Pancreas (tissue), 10 donors: Measurements from ENCODE around the gene TBC1D17. TPM values are rescaled to one million over a fixed set of nuclear protein-coding genes. Genes with fewer than 3 reads are reported as not detected.
A peak's percentile ranks its signal among the peaks of the same experiment; 100 is the strongest.

ENCODE experiments used
- ATAC-seq, 4 donors: fragments of 200-7000 bp; cut with Tn5 transposase; one replicate each; pipeline versions ENCODE4 v1.8.0 to v1.9.1; 2020; ENCODE audit warnings: mild to moderate bottlenecking in 4 of 4, moderate library complexity in 4 of 4
- DNase-seq, 6 donors: peaks; one replicate each; pipeline ENCODE4 v3.0.0-alpha.2; 2020
- FAIRE-seq: peaks from 2 replicates; lab custom pipeline; 2012; peaks lifted over from hg19 to GRCh38; lab: Jason Lieb, UNC
- H3K27ac ChIP-seq, 4 donors: fragments of 200-600 bp; sonication (generic); 1 replicate in 3 of 4; 2 replicates in 1 of 4; pipeline versions ENCODE4 v1.5.0 to v1.8.0; 2020
- H3K27me3 ChIP-seq, 4 donors: fragments of 200-600 bp; one replicate each; pipeline ENCODE4 v1.8.0; 2021
- H3K36me3 ChIP-seq, 3 donors: fragments of 200-600 bp; sonication (generic) in 1 of 3; one replicate each; pipeline versions ENCODE4 v1.5.0 to v1.8.0; 2020 to 2021
- H3K4me1 ChIP-seq, 3 donors: fragments of 200-600 bp; one replicate each; pipeline ENCODE4 v1.8.0; 2021
- H3K4me3 ChIP-seq, 4 donors: fragments of 200-600 bp; sonication (generic) in 2 of 4; one replicate each; pipeline versions ENCODE4 v1.5.0 to v1.8.0; 2020 to 2021
- H3K9me3 ChIP-seq, 4 donors: fragments of 200-600 bp; one replicate each; pipeline ENCODE4 v1.8.0; 2021
- CTCF ChIP-seq, 4 donors: fragments of 200-600 bp; sonication (generic) in 3 of 4; IDR thresholded peaks; one replicate each; pipeline versions ENCODE4 v1.5.0 to v1.8.0; 2021; ENCODE audit warnings: antibody characterized with exemption in 4 of 4
- WGBS, 2 donors: extraction: QIAGEN DNeasy Blood & Tissue Kit; methylation state at CpG; one replicate each; pipeline ENCODE4 v1.1.7; 2013; 5-methylcytosine and 5-hydroxymethylcytosine counted together
- intact Hi-C, 3 donors: fragments of 100-400 bp; cut with DNase I; formaldehyde crosslinking; loops; one replicate each; pipeline versions ENCODE4 v1.11.1 to v1.14.2; 2022
- polyA plus RNA-seq, 2 donors: library from polyadenylated mRNA; stranded (reverse); fragments of 200-250 nt; gene quantifications; one replicate each; pipeline ENCODE4 v1.2.3, GENCODE V29; 2013
- total RNA-seq, 6 donors: library from RNA; stranded (reverse); fragmentation: NEBNext Ultra II Directional in 4 of 6; extraction: Animal tissue kit (Norgen Biotek cat#: 25700) in 4 of 6; gene quantifications; one replicate each; pipeline versions ENCODE4 v1.2.1 to v1.2.4, GENCODE V29; 2021 to 2023
- donor health status: healthy with polysubstance abuse.
- donor health status: DM: no; HTN: no; CAD: no; lungs with moderate emphysema.
- donor health status: DM: no; HTN: no; CAD: no.
- donor health status: control.
- donor health status: control.
- donor health status: Bipolar disorder and iron deficiency.
- donor health status: DM: yes; HTN: yes; CAD: no.
- donor health status: DM: no; HTN: no; CAD: no.
- donor health status: DM: no; HTN: no; CAD: no.
- donor health status: DM: yes; HTN: yes; CAD: no.

The TBC1D17 gene
- total and polyA plus RNA-seq, 8 donors = 21.0 to 99.3 (median 31.3) TPM

- Histone ChIP-seq H3K9me3 (no peaks in the 10 kb centered on the region), H3K36me3 (peaks cover 0 to 2% (median 0%) of the 10 kb centered on the region in 3 donors), H3K27me3 (no peaks in the 10 kb centered on the region), H3K27ac (peak overlapping the region; percentile 100), H3K4me1 (peaks cover 0 to 9% (median 0%) of the 10 kb centered on the region in 3 donors), H3K4me3 (peak overlapping the region; percentile 77 to 93 (median 88))
- no peak for FAIRE-seq
- intact Hi-C loops = no loop called here
- no peak for ATAC-seq
- WGBS, 2 donors = 40 to 51% methylated on average over 12 of the region's 12 CpGs
- DNase-seq = peak in 2 of 6 donors; percentile 30 to 57
- no peak for TF ChIP-seq CTCF (IDR thresholded peaks at IDR 0.05)
Observed at GRCh38 chr19:49850221-49850486, 27.3 kb upstream of the TBC1D17 start.

GRCh38 chr19:49850487-49851342 is 26.8 kb upstream of the TBC1D17 start, which contains the start of gene PTOV1:
PTOV1 (plus strand) TSS chr19:49851159.
- H3K27ac ChIP-seq = peak within 1 kb of the TSS; percentile 100
- H3K36me3 ChIP-seq = peaks cover 0 to 7% (median 0%) of the 10 kb centered on the region in 3 donors
- intact Hi-C loops = no loop called here
- DNase-seq = peak; percentile 88 to 97 (median 94)
- H3K9me3 ChIP-seq = no peaks in the 10 kb centered on the region
- FAIRE-seq = no peak
- WGBS, 2 donors = 1% methylated on average over 70 to 98 of the region's 98 CpGs
- no peak for TF ChIP-seq CTCF (IDR thresholded peaks at IDR 0.05)
- H3K4me3 ChIP-seq = peak within 1 kb of the TSS; percentile 77 to 93 (median 88)
- H3K4me1 ChIP-seq = peaks cover 0 to 9% (median 0%) of the 10 kb centered on the region in 3 donors
- ATAC-seq = peak; percentile 91 to 94 (median 92)
- H3K27me3 ChIP-seq = no peaks in the 10 kb centered on the region

- FAIRE-seq = no peak
- H3K4me3 ChIP-seq = peak overlapping the region; percentile 77 to 93 (median 88)
- peaks cover 0 to 9% (median 0%) of the 10 kb centered on the region in 3 donors for H3K4me1 ChIP-seq
- 1% methylated on average over 62 to 78 of the region's 78 CpGs for WGBS, 2 donors
- ATAC-seq = peak in 3 of 4 donors; percentile 2 to 19 (median 18)
- peak; percentile 50 to 85 (median 64) for DNase-seq
- no peaks in the 10 kb centered on the region for H3K27me3 ChIP-seq
- no peak for TF ChIP-seq CTCF (IDR thresholded peaks at IDR 0.05)
- peaks cover 0 to 7% (median 0%) of the 10 kb centered on the region in 3 donors for H3K36me3 ChIP-seq
- intact Hi-C loops = no loop called here
- H3K9me3 ChIP-seq = no peaks in the 10 kb centered on the region
- H3K27ac ChIP-seq = peak overlapping the region in 3 of 4 donors; percentile 100
Observed at GRCh38 chr19:49851456-49852259, 25.8 kb upstream of the TBC1D17 start.

GRCh38 chr19:49852631-49853126 is 24.8 kb upstream of the TBC1D17 start:
- no peaks in the 10 kb centered on the region for H3K27me3 ChIP-seq
- 38 to 51% methylated on average over 14 of the region's 14 CpGs for WGBS, 2 donors
- no peak for ATAC-seq
- FAIRE-seq = no peak
- no peak overlapping the region for H3K27ac ChIP-seq
- no peak for TF ChIP-seq CTCF (IDR thresholded peaks at IDR 0.05)
- H3K9me3 ChIP-seq = no peaks in the 10 kb centered on the region
- H3K4me1 ChIP-seq = peaks cover 0 to 9% (median 0%) of the 10 kb centered on the region in 3 donors
- intact Hi-C loops = no loop called here
- peaks cover 0 to 16% (median 9%) of the 10 kb centered on the region in 3 donors for H3K36me3 ChIP-seq
- DNase-seq = no peak
- H3K4me3 ChIP-seq = peak overlapping the region in 3 of 4 donors; percentile 77 to 93 (median 93)
